Coronary artery (tissue), 2 donors: Measurements from ENCODE around the gene ACOT8.
A peak's percentile ranks its signal among the peaks of the same experiment; 100 is the strongest.

Experiments
- DNase-seq: peaks from one replicate; pipeline ENCODE4 v3.0.0-alpha.2; 2017; ENCODE audit warnings: low spot score
- H3K27ac ChIP-seq, 2 donors: fragments of 200-600 bp; sonication (generic); one replicate each; pipeline ENCODE4 v1.5.1; 2016 to 2019
- H3K4me3 ChIP-seq: fragments of 200-600 bp; sonication (generic); 2 replicates; pipeline ENCODE4 v1.5.1; 2016; ENCODE audit warnings: mild to moderate bottlenecking, moderate library complexity
- TF ChIP-seq, protein P1 (sequence below): fragments of 200-600 bp; sonication (generic); IDR thresholded peaks from one replicate; pipeline ENCODE4 v1.5.1; 2019; ENCODE audit warnings: antibody characterized with exemption

The ACOT8 gene

DNA sequence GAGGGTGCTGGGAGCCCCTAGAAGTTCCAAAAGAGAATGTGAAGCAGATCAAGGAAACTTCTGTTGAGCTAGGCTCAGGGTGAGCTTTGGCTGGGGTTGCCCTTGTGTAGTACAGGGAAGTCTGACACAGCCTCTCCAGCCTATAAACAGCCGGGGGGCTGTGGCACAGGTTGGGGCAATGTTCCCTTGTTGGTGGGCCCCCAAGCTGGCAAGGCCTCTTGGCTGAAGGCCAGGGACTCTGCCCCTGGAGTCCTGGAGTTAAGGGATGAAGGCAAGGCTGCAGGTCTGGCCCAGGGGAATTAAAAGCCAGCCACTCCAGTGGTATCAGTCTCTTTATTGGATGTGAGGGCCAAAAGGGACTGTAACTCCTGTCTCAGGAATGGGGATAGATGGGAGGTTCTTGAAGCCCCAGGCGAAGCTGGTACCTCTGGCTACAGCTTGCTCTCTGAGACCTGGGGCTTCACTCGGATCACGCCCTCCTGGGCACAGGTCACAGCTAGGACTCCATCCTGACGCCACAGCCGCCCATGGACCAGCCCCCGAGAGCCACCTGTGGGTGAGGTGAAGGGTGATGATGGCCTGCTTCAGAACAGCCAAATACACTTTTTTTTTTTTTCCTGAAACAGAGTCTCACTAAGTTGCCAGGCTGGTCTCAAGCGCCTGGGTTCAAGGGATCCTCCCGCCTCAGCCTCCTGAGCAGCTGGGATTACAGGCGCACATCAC lies 15.6 kb downstream of the ACOT8 start:
- no peak for DNase-seq
- TF ChIP-seq, protein P1, sequence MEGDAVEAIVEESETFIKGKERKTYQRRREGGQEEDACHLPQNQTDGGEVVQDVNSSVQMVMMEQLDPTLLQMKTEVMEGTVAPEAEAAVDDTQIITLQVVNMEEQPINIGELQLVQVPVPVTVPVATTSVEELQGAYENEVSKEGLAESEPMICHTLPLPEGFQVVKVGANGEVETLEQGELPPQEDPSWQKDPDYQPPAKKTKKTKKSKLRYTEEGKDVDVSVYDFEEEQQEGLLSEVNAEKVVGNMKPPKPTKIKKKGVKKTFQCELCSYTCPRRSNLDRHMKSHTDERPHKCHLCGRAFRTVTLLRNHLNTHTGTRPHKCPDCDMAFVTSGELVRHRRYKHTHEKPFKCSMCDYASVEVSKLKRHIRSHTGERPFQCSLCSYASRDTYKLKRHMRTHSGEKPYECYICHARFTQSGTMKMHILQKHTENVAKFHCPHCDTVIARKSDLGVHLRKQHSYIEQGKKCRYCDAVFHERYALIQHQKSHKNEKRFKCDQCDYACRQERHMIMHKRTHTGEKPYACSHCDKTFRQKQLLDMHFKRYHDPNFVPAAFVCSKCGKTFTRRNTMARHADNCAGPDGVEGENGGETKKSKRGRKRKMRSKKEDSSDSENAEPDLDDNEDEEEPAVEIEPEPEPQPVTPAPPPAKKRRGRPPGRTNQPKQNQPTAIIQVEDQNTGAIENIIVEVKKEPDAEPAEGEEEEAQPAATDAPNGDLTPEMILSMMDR, result no peak
- Histone ChIP-seq H3K4me3 (no peak overlapping the region), H3K27ac (peak overlapping the region in 1 of 2 donors; percentile 43)

DNA sequence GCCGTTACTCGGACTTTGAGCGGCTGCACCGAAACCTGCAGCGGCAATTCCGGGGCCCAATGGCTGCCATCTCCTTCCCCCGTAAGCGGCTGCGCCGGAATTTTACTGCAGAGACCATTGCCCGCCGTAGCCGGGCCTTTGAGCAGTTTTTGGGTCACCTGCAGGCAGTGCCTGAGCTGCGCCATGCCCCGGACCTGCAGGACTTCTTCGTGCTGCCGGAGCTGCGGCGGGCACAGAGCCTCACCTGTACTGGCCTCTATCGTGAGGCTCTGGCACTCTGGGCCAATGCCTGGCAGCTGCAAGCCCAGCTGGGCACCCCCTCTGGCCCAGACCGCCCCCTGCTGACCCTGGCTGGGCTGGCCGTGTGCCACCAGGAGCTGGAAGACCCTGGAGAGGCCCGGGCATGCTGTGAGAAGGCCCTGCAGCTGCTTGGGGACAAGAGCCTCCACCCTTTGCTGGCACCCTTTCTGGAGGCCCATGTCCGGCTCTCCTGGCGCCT lies 16.4 kb downstream of the ACOT8 start:
- DNase-seq, result no peak

DNA sequence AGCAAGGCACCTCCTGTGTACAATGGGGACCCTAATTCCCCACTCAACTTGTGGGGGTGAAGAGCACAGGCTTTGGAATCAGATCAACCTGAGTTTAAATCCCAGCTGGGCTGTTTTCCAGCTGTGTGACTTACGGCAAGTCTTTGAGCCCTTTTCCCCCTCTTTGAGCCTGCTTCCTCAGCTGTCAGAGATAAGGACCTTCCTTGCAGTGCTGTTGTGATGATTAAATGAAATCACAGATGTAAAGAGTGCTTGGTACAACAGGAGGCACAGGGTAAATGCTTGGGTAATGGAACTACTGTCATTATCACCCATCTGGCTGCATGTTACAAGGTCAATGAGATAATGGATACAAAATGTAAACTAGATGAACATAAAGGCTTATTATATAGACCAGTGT lies 20.4 kb downstream of the ACOT8 start:
- H3K4me3 ChIP-seq, result peak overlapping the region; percentile 61
- H3K27ac ChIP-seq, result peak overlapping the region in 1 of 2 donors; percentile 97
- no peak for DNase-seq
- TF ChIP-seq, protein P1, result no peak

More for the DNA sequence above, 16.4 kb downstream of the ACOT8 start:
- TF ChIP-seq, protein P1, result no peak
- Histone ChIP-seq H3K4me3 (no peak overlapping the region), H3K27ac (peak overlapping the region in 1 of 2 donors; percentile 28)

DNA sequence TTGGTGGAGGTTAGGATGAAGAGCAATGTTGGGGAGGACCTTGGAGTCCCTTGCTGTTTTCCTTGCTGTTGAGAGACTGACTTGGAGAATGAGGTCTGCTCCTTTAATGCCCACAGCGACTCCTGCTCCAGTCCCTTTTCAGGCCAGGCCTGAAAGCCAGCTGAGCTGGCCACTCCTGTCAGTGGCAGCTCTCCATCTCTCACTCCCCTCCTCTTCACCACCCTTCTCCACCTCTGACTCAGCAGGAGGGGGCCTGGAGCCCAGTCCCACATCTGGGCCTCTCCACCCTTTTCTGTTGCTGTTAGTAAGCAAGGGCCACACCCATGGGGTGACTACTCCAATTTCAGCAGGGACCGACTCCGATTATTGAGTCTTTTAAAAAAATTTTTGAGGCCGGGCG lies 21.4 kb downstream of the ACOT8 start:
- H3K27ac ChIP-seq, result peak overlapping the region; percentile 86 to 97
- TF ChIP-seq, protein P1, result no peak
- peak; percentile 89 for DNase-seq
- peak overlapping the region; percentile 87 for H3K4me3 ChIP-seq

DNA sequence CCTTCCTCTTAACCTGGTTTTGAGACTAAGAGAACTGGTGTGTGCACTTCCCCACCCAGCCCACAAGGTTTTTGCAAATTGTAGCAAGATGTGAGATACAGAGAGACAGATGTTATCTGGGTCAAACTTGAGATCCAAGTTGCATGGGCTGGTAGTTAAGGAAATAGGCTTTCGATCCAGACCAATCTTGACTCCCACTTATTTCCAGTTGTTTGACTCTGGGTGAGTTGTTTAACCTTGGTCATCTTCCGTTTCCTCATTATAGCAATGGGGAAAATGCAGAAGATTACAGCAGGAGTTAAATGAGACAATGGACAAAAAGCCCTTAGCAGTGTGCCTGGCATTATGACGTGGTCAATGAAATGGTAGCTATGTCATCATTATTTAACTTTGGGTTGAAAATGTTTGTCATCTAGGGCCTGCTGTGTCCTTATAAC lies 21.8 kb downstream of the ACOT8 start:
- H3K4me3 ChIP-seq, result peak overlapping the region; percentile 87
- peak overlapping the region; percentile 86 to 97 for H3K27ac ChIP-seq
- TF ChIP-seq, protein P1, result no peak
- no peak for DNase-seq

DNA sequence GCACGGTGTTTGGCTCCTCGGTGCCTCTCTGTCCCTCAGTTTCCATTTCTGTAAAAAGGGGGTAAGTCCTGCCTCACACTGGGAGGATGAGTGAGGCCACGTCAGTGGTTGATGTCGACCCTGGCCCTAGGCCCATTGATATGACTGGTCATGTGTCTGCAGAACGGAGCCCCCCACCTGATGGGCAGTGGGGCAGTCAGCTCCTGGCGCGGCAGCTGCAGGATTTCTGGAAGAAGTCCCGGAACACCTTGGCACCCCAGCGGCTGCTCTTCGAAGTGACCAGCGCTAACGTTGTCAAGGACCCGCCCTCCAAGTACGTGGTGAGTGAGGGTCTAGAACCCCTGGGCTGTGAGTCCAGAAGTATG lies 22.4 kb downstream of the ACOT8 start:
- Histone ChIP-seq H3K27ac (peak overlapping the region; percentile 86 to 97), H3K4me3 (peak overlapping the region; percentile 87)
- no peak for DNase-seq
- TF ChIP-seq, protein P1, result no peak
